HG03159 (cell line): Measurements from ENCODE around the gene GIPC3.
"Not testable (repeated sequence)": the region's sequence is repeated elsewhere in the genome, so short reads cannot be mapped to it uniquely, and the experiment has no call there.

ENCODE experiments used
- ATAC-seq: cut with Tn5 transposase; IDR thresholded peaks from one replicate; pipeline ENCODE4 v1.9.1; 2021; ENCODE audit warnings: mild to moderate bottlenecking, moderate library complexity; ENCODE audit not compliant: unreplicated experiment

Gene GIPC3

GRCh38 chr19:3615524-3616135, 30.4 kb downstream of the GIPC3 start:
- no peak for ATAC-seq

GRCh38 chr19:3617463-3617862, 32.2 kb downstream of the GIPC3 start:
- no peak for ATAC-seq

DNA sequence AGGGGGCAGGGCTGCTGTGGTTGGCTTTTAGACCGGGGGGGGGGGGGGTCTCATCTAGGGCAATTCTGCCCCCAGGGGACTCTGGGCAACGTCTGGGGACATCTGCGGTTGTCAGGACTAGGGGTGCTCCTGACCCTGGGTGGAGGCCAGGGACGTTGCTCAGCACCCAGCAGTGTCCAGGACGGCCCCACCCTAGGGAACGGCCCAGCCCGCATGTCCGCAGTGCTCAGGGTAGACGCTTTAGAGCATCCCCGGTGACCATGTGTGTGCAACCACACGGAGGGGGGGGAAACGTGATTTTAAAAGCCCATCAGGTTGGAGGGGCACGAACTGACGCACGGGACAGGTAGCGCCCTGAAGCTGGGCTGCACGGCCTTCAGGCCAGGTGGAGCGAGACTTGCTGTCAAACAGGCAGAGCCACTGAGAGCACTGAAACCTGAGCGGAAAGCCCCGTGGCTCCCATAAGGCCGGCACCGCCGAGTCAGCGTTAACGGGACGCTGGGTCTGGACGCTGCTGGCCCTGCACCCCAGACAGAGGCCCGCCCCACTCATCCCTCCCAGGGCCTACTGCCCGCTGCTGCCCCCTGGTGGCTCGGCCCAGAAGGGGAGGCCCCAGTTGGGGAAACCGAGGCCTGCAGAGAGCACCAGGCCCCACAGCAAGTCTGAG, 33.0 kb downstream of the GIPC3 start:
- ATAC-seq, result no peak

DNA sequence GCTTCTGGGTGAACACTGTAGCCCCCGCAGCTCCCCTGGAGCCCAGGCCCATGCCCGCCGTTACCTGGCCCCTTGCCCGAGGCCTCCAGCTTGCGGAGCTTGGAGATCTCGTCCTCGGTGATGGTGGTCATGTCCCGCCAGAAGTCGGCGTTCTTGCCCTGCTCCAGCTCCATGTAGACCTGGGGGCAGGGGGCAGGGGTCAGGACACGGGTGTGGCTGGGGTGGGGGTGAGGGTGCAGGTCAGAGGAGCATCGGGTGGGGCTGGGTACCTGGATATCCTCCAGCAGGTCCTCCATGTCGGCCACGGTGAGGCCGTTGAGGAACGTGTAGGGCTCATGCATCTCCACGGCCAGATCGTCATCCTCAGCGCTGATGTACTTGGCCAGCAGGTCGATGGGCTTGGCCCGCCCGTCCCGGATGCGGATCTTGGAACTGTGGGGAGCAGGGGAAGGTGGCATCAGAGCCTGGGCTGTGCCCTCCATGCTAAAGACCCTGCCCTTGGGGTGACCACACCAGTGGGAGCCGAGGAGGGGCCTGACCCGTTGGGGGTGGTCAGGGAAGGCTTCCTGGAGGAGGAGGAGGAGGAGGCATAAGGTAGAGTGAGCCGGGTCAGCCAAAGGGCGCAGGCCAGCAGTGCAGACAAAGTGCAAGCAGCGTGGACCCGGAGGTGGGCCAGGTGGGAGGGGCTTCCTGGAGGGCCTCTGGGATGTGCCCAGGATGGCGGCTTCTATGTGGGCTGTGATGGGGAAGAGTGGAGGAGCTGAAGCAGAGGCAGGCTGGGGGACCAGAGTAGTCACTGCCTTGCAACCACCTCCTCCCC, 33.7 kb downstream of the GIPC3 start:
- no peak for ATAC-seq

DNA sequence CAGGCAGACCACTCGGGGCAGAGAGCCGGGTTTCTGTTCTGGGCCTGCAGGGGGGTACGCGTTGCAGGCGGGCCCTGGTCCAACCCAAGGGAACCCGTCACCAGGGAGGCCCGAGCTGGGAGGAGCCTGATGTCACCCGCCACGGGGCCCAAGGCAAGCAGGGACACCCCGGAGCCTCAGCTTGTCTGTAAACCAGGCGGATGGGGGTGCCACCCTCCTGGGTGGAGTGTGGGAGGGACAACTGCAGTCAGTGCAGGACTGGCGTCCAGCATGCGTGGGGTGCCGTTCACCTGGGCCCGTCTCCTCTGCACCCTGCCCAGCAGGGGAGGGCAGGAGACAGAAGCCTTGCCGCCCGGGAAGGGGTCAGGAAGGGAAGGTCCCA, 34.3 kb downstream of the GIPC3 start:
- no peak for ATAC-seq

DNA sequence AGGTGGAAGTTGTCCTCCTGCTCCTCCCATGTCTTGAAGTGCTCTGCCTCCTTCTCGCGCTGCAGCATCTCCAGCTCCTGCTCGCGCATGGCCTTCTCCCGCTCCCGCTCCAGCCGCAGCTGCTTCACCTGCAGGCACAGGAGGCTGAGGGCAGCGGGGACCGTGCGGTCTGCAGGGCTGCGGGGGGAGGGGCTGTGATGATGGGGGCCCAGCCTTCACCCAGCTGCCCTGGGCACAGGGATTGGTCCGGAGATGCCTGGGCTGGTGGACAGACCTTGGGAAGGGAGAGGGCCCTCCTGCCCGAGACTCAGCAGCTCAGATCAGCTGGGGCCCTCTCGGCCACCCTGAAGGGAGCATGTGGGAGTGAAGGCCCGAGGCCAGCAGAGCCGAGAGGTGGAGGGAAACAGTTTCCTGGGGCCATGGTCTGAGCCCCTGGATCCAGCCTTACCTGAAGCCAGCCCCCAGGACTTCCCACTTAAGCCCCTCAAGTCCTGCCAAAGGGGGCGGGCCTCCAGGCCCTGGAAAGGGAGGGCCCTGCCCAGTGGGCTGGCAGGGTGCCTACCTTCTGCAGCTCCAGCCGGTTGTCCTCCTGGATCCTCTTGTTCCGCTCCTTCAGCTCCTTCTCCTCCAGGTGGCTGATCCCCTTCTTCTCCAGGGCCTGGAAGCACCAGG, 35.0 kb downstream of the GIPC3 start:
- ATAC-seq, result no peak

DNA sequence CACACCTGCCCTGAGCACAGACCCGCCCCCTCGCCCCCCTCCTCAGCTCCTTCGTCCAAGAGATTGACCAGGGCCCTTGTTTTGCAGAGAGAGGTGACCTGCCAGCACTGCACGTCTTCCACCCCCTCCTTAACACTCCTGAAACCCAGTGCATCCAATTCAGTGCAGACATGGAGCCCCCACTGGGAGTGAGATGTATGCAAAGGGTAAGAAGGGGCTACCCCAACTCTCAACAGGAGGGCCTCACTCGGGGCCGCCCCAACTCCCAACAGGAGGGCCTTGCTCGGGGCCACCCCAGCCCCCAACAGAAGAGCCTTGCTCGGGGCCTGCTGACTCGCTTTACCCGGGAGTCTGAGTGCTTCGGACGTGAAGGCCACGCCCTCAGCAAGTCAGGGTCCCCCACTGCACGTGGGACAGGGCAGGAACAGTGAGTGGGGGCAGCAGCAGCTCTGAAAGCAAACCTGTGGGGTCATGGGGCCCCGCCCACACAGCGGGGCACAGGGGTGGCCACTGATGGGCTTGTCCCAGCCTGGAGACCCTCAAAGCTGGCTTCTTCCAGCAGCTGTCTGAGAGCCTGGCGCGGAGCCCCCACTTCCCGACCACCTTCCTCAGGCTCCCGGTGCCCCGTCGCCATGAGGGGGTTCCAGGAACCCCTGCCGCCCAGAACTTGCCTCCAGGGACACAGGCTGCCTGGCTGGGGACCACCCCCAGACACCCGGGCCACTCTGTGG, 35.7 kb downstream of the GIPC3 start:
- ATAC-seq, result no peak

DNA sequence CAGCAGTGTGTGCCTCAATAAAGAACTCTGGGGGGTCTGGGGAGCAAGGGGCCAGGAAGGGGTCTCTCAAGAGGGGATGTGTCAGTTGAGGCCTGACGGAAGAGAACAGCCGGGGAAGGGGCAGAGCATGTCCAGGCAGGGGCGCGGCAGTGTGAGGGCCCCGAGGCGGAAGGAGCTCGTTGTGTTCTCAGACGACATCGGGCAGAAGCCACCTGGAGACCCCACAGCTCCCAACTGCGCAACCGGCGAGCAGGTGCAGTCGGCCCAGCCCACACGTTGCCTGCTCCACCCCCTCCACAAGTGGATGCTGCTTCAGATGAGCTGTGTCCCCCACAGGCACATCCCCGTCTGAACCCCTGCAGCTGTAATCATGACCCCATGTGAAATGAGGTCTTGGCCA, 36.4 kb downstream of the GIPC3 start:
- no peak for ATAC-seq

- ATAC-seq, result no peak
Measured at GRCh38 chr19:3622224-3622623, 36.9 kb downstream of the GIPC3 start.

DNA sequence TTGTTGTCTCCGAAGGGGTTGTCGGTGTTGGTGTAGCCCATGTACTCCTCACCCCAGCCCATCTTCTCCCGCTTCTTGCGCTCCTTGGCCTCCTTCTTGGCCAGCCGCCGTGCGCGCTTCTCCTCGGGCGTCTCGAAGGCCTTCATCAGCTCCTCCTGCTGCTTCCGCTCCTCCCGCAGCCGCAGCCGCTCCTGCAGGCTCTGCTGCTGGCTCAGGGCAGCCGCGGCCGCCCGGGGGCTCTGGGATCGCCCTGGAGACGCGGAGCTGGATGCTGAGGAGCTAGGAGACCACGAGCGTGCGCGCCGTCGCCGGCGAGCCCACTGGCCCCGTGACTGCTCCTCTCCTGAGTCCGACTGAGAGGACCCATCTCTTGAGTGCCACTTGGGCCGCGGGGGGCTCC, 38.4 kb downstream of the GIPC3 start:
- ATAC-seq, result no peak

DNA sequence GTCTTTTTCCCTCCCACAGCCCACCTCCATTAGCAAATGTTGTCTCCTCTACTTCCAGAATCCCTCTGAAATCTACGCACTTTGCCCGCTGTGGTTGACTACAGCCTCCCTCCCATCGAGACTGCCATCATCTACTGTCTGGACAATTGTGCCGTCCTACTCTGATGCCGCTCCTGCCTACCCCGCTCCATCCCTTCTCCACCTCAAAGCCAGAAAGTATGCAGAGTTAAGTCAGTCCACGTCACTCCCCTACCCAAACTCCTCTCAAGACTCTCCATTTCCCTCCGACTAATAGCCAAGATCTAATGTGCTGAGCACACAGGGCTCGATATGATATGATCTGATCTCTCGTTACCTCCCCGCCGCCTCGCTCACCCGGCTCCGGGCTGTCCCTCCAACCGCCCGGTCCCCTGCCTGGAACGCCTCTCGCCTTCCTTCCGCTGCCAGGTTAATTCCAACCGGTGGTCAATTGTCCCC, 40.8 kb downstream of the GIPC3 start:
- ATAC-seq, result peak; percentile 24

DNA sequence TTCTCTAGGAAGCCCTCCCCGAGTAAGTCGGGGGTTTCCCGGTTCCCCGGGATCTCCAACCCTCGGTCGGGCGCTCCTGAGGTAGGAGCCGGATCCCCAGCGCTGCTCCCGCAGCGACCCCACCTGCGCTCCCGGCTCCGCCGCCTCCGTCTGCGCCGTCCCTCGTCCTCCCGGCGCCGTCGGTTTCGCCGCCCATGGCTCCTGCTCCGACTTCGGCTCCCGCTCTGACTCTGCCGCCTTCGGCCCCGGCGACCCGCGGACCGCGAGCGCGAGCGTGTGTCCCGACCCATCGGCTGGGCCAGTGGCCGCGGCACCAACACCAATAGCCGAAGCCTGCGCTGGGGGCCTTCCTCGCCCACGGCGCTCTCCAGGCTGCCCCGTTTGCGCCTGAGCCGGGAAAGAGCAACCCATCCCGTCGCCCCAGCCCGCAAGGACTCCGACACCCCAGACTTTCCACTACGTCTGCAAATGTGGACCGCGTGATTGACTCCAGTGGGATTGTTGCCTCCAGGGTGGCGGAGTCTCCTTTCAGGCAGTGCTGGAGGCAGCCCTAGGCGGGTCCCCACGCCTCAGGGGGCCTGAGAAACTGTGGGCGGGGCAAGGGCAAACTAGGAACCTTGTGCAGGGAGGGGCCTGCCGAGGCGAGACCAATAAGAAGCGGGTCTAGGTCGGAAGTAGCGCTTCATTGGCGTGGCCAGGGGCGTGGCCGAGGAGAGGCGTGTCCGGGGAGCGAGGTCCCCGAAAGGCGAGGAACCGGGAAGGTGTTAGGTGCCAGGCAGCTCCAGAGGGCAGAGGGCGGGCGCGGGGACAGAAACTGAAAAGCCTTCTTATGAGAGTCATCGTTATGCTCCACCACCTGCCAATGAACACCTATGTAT, 41.4 kb downstream of the GIPC3 start, which contains the start of gene CACTIN:
CACTIN (minus strand) TSS at position 318 of the 878 bp plus-strand sequence; CDS start at position 290, 28 bp downstream.
- peak; percentile 84 for ATAC-seq

GRCh38 chr19:3627351-3627723, 42.1 kb downstream of the GIPC3 start:
- ATAC-seq, result no peak

GRCh38 chr19:3628766-3629165, 43.5 kb downstream of the GIPC3 start:
- ATAC-seq, result not testable (repeated sequence)

- no peak for ATAC-seq
Measured at GRCh38 chr19:3631053-3631861, 46.0 kb downstream of the GIPC3 start.

GRCh38 chr19:3632098-3632497, 46.8 kb downstream of the GIPC3 start:
- no peak for ATAC-seq

- no peak for ATAC-seq
Measured at GRCh38 chr19:3632739-3633558, 47.7 kb downstream of the GIPC3 start.

DNA sequence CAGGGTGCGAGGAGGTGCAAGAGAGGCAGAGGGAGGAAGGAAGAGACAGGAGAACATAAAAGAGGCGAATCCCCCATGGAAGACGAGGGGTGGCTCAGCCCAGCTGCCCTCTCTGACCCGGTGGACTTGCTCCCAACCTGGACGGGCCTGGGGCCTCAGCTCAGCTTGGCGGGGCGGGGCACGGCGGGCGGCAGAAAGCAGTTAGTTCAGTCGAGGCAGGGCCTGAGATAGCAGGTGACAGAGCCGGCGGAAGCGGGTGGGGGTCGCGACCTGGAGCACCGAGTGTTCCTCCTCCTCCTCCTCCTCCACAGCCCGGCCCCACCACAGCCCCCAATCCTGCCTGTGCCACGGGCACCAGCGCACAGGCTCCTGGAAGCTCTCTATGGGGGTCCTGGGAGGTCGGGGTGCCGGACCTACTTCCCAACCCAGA, 48.3 kb downstream of the GIPC3 start:
- no peak for ATAC-seq
